HEK293 (cell line): ENCODE data around the gene CACNG7.
A peak's percentile ranks its signal among the peaks of the same experiment; 100 is the strongest.

Source experiments
- CTCF ChIA-PET: fragments of 350-600 bp; formaldehyde crosslinking; extraction: SDS; loops from one replicate; lab custom pipeline; 2021; ENCODE audit warnings: antibody characterized with exemption; lab: Yijun Ruan, JAX
- POLR2A ChIA-PET: fragments of 300-600 bp; formaldehyde crosslinking; extraction: SDS; loops from one replicate; lab custom pipeline; 2020; ENCODE audit warnings: antibody characterized with exemption, inconsistent platforms; lab: Yijun Ruan, JAX
- H3K27ac ChIP-seq: fragments of 200-500 bp; sonication (Bioruptor generic); 2 replicates; pipeline ENCODE4 v1.5.1; 2014; ENCODE audit warnings: low read depth, low read length, control low read depth, inconsistent platforms; ENCODE audit errors: extremely low read depth
- H3K36me3 ChIP-seq, 2 experiments: fragments of 200-500 bp in 1 of 2; sonication (Bioruptor generic) in 1 of 2; 1 replicate in 1 of 2; 2 replicates in 1 of 2; pipeline ENCODE4 v1.5.1; 2014 to 2017; ENCODE audit warnings: inconsistent platforms in 2 of 2, low read length in 2 of 2; ENCODE audit not compliant: control insufficient read depth in 2 of 2, insufficient read depth in 1 of 2
- H3K4me1 ChIP-seq: fragments of 200-500 bp; sonication (Bioruptor generic); 2 replicates; pipeline ENCODE4 v1.5.1; 2014; ENCODE audit warnings: mild to moderate bottlenecking, low read length, inconsistent platforms; ENCODE audit not compliant: control insufficient read depth, insufficient read depth
- H3K4me3 ChIP-seq: 2 replicates; pipeline ENCODE4 v1.5.1; 2011; ENCODE audit warnings: low read depth, mild to moderate bottlenecking, control low read depth, low read length, moderate library complexity
- H3K9me3 ChIP-seq: fragments of 200-500 bp; sonication (Bioruptor generic); 2 replicates; pipeline ENCODE4 v1.5.1; 2014; ENCODE audit warnings: low read depth, low read length, inconsistent platforms; ENCODE audit not compliant: control insufficient read depth, insufficient read depth
- AEBP2 ChIP-seq: fragments of 450-650 bp; formaldehyde crosslinking; IDR thresholded peaks from 2 replicates; pipeline ENCODE4 v1.5.1; 2016; ENCODE audit warnings: missing biosample characterization, missing genetic modification characterization, borderline replicate concordance
- EGR2 ChIP-seq: fragments of 450-650 bp; formaldehyde crosslinking; IDR thresholded peaks from 2 replicates; pipeline ENCODE4 v1.5.1; 2016; ENCODE audit warnings: low read depth, missing biosample characterization, missing genetic modification characterization
- ELK4 ChIP-seq: IDR thresholded peaks from 2 replicates; pipeline ENCODE4 v1.6.1; 2011; ENCODE audit warnings: mild to moderate bottlenecking, low read depth, low read length, borderline replicate concordance
- GLIS1 ChIP-seq: fragments of 450-650 bp; formaldehyde crosslinking; IDR thresholded peaks from 2 replicates; pipeline ENCODE4 v1.5.1; 2016; ENCODE audit warnings: missing biosample characterization, missing genetic modification characterization
- GLIS2 ChIP-seq: fragments of 450-650 bp; formaldehyde crosslinking; IDR thresholded peaks from 2 replicates; pipeline ENCODE4 v1.5.1; 2016; ENCODE audit warnings: missing biosample characterization, missing genetic modification characterization
- HOXC10 ChIP-seq: sonication (generic); formaldehyde crosslinking; IDR thresholded peaks from 2 replicates; pipeline ENCODE4 v1.8.1; 2023; ENCODE audit warnings: mild to moderate bottlenecking, missing genetic modification reagents
- KLF9 ChIP-seq: fragments of 450-650 bp; formaldehyde crosslinking; IDR thresholded peaks from 2 replicates; pipeline ENCODE4 v1.5.1; 2016; ENCODE audit warnings: missing biosample characterization, missing genetic modification characterization, low read depth
- PRDM1 ChIP-seq: fragments of 450-650 bp; formaldehyde crosslinking; IDR thresholded peaks from 2 replicates; pipeline ENCODE4; 2016; ENCODE audit warnings: missing biosample characterization, missing genetic modification characterization
- SP7 ChIP-seq: fragments of 450-650 bp; formaldehyde crosslinking; IDR thresholded peaks from 2 replicates; pipeline ENCODE4 v1.5.1; 2016; ENCODE audit warnings: missing biosample characterization, missing genetic modification characterization
- ZBTB11 ChIP-seq: fragments of 450-650 bp; formaldehyde crosslinking; conservative IDR thresholded peaks from 2 replicates; pipeline ENCODE4 v1.5.1; 2016; ENCODE audit warnings: low read depth, missing biosample characterization, missing genetic modification characterization
- ZBTB17 ChIP-seq: fragments of 450-650 bp; formaldehyde crosslinking; IDR thresholded peaks from 2 replicates; pipeline ENCODE4 v1.5.1; 2016; ENCODE audit warnings: missing biosample characterization, missing genetic modification characterization
- ZBTB26 ChIP-seq: fragments of 450-650 bp; formaldehyde crosslinking; optimal IDR thresholded peaks from 2 replicates; pipeline ENCODE3; 2016; ENCODE audit warnings: missing biosample characterization, mild to moderate bottlenecking, missing genetic modification characterization
- ZEB2 ChIP-seq: fragments of 450-650 bp; formaldehyde crosslinking; IDR thresholded peaks from 2 replicates; pipeline ENCODE4 v1.5.1; 2016; ENCODE audit warnings: missing biosample characterization, missing genetic modification characterization
- ZFHX2 ChIP-seq: fragments of 450-650 bp; formaldehyde crosslinking; conservative IDR thresholded peaks from 2 replicates; pipeline ENCODE4 v1.5.1; 2016; ENCODE audit warnings: missing biosample characterization, missing genetic modification characterization
- ZNF211 ChIP-seq: fragments of 450-650 bp; formaldehyde crosslinking; IDR thresholded peaks from 2 replicates; pipeline ENCODE4 v1.5.1; 2016; ENCODE audit warnings: low read depth, missing biosample characterization, missing genetic modification characterization
- ZNF354C ChIP-seq: fragments of 450-650 bp; formaldehyde crosslinking; IDR thresholded peaks from 2 replicates; pipeline ENCODE4 v1.5.1; 2016; ENCODE audit warnings: missing biosample characterization, missing genetic modification characterization, low read depth, borderline replicate concordance
- ZNF394 ChIP-seq: fragments of 450-650 bp; formaldehyde crosslinking; IDR thresholded peaks from 2 replicates; pipeline ENCODE4 v1.5.1; 2016; ENCODE audit warnings: missing biosample characterization, missing genetic modification characterization, mild to moderate bottlenecking, moderate library complexity, borderline replicate concordance
- ZNF426 ChIP-seq: fragments of 450-650 bp; formaldehyde crosslinking; IDR thresholded peaks from 2 replicates; pipeline ENCODE4 v1.5.1; 2017; ENCODE audit warnings: missing biosample characterization, missing genetic modification characterization, mild to moderate bottlenecking, inconsistent platforms, moderate library complexity
- ZNF701 ChIP-seq: fragments of 450-650 bp; formaldehyde crosslinking; IDR thresholded peaks from 2 replicates; pipeline ENCODE4 v1.5.1; 2016; ENCODE audit warnings: missing biosample characterization, missing genetic modification characterization
- ZSCAN30 ChIP-seq: fragments of 450-650 bp; IDR thresholded peaks from 2 replicates; pipeline ENCODE4 v1.5.1; 2018; ENCODE audit warnings: missing biosample characterization, mild to moderate bottlenecking, missing genetic modification characterization, moderate library complexity
- TF ChIP-seq, protein P1 (sequence below): fragments of 450-650 bp; formaldehyde crosslinking; IDR thresholded peaks from 2 replicates; pipeline ENCODE4 v1.5.1; 2016; ENCODE audit warnings: missing biosample characterization, missing genetic modification characterization
- TF ChIP-seq, protein P2 (sequence below): fragments of 450-650 bp; formaldehyde crosslinking; IDR thresholded peaks from 2 replicates; pipeline ENCODE4 v1.5.1; 2017; ENCODE audit warnings: missing biosample characterization, missing genetic modification characterization

Gene CACNG7

DNA sequence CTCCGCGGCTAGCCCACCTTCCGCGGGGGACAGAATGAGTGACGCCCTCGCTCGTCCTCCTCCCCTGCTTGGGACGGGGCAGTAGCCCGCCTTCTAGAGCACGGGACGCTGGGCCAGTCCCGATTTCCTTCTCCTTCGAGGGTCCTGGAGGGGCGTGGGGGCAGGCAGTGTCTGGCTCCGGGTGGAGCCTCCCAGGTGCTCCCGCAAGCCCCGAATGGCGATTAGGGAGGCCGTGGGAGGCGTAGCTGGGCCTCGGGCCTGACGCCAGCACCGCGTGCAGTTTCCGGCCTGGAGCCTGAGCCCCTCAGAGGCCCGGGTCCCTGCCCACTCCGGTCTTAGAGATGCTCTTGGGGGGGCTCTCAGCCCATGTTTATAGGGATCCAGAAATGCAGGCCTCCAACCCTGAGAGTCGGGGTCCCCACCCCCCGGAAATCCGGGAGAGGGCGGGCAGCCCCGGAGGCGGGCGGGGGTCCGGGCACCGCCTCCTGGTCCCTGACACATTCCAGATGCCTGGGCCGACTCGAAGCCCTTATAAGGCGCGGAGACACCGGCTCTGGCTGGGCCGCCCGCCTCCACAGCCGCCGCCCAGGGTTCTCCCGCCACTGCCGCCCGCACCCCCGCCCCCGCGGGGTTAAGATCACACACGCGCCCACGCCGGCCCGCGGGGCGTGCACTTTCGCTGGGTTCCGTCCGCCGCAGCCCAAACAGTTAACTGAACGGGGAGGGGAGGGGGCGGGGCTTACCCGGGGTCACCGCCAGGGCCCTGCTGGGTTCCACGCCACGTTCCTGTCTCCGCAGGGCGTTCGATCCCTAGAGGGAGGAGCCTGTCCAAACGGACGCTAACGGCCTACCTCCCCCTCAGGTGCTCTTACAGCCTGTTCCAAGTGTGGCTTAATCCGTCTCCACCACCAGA, 39.9 kb upstream of the CACNG7 start:
- POLR2A ChIA-PET: interaction anchor here (0.6 to 3.4 kb wide), 8 partner anchors 8 to 1220 kb away, joined by 3 to 39 read pairs (median 8); partner anchors contain the start of genes CNOT3 and PRKCG
- H3K9me3 ChIP-seq: no peaks in the 10 kb centered on the region
- H3K4me1 ChIP-seq: peaks cover 15% of the 10 kb centered on the region
- H3K36me3 ChIP-seq: peaks cover 0 to 9% of the 10 kb centered on the region in 2 experiments; a peak in 2 of 3 replicates
- H3K4me3 ChIP-seq: peak overlapping the region; percentile 71
- H3K27ac ChIP-seq: peak overlapping the region; percentile 78
- CTCF ChIA-PET: interaction anchor here (0.6 to 1.2 kb wide), 6 partner anchors 15 to 1737 kb away, joined by 3 to 4 read pairs (median 4); no protein-coding TSS in a partner anchor
- TF ChIP-seq AEBP2 (no peak), ZNF701 (peak; percentile 75; the same call in 1 of the 2 replicates), PRDM1 (tag by site-specific recombination) (0 out of 2 replicates have a peak, but pooled peaks have one; percentile 24), KLF9 (tag by site-specific recombination) (peak; percentile 77; the same call in 1 of the 2 replicates), GLIS1 (tag by site-specific recombination) (peak; percentile 87), ZEB2 (tag by site-specific recombination) (peak; percentile 62; the same call in 1 of the 2 replicates), HOXC10 (CRISPR knock-in tag) (no peak), GLIS2 (tag by site-specific recombination) (peak; percentile 70), ZBTB11 (tag by site-specific recombination) (peak; percentile 43; the same call in 1 of the 2 replicates), ZNF394 (tag by site-specific recombination) (0 out of 2 replicates have a peak, but pooled peaks have one; percentile 33), ZNF211 (tag by site-specific recombination) (no peak), ZFHX2 (tag by site-specific recombination) (peak; percentile 99), EGR2 (tag by site-specific recombination) (peak; percentile 97), ZBTB26 (tag by site-specific recombination) (peak; percentile 86), ZNF354C (tag by site-specific recombination) (no peak), ZNF426 (no peak), ELK4 (peak; percentile 70; the same call in 1 of the 2 replicates), ZSCAN30 (tag by site-specific recombination) (no peak), ZBTB17 (tag by site-specific recombination) (peak; percentile 29; the same call in 1 of the 2 replicates), SP7 (tag by site-specific recombination) (peak; percentile 73)
- TF ChIP-seq, protein P1, sequence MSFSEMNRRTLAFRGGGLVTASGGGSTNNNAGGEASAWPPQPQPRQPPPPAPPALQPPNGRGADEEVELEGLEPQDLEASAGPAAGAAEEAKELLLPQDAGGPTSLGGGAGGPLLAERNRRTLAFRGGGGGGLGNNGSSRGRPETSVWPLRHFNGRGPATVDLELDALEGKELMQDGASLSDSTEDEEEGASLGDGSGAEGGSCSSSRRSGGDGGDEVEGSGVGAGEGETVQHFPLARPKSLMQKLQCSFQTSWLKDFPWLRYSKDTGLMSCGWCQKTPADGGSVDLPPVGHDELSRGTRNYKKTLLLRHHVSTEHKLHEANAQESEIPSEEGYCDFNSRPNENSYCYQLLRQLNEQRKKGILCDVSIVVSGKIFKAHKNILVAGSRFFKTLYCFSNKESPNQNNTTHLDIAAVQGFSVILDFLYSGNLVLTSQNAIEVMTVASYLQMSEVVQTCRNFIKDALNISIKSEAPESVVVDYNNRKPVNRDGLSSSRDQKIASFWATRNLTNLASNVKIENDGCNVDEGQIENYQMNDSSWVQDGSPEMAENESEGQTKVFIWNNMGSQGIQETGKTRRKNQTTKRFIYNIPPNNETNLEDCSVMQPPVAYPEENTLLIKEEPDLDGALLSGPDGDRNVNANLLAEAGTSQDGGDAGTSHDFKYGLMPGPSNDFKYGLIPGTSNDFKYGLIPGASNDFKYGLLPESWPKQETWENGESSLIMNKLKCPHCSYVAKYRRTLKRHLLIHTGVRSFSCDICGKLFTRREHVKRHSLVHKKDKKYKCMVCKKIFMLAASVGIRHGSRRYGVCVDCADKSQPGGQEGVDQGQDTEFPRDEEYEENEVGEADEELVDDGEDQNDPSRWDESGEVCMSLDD (tag by site-specific recombination): peak; percentile 82
- TF ChIP-seq, protein P2, sequence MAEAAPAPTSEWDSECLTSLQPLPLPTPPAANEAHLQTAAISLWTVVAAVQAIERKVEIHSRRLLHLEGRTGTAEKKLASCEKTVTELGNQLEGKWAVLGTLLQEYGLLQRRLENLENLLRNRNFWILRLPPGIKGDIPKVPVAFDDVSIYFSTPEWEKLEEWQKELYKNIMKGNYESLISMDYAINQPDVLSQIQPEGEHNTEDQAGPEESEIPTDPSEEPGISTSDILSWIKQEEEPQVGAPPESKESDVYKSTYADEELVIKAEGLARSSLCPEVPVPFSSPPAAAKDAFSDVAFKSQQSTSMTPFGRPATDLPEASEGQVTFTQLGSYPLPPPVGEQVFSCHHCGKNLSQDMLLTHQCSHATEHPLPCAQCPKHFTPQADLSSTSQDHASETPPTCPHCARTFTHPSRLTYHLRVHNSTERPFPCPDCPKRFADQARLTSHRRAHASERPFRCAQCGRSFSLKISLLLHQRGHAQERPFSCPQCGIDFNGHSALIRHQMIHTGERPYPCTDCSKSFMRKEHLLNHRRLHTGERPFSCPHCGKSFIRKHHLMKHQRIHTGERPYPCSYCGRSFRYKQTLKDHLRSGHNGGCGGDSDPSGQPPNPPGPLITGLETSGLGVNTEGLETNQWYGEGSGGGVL (tag by site-specific recombination): peak; percentile 80
